ENCODE data around the gene INKA1. TPM values are rescaled to one million over a fixed set of nuclear protein-coding genes. Genes with fewer than 3 reads are reported as not detected.
A peak's percentile ranks its signal among the peaks of the same experiment; 100 is the strongest.
"Not testable (repeated sequence)": the region's sequence is repeated elsewhere in the genome, so short reads cannot be mapped to it uniquely, and the experiment has no call there.

Gene INKA1
- total RNA-seq, 4 donors from 2014 or later: 1.4 to 1.5 TPM; not detected in 2

DNA sequence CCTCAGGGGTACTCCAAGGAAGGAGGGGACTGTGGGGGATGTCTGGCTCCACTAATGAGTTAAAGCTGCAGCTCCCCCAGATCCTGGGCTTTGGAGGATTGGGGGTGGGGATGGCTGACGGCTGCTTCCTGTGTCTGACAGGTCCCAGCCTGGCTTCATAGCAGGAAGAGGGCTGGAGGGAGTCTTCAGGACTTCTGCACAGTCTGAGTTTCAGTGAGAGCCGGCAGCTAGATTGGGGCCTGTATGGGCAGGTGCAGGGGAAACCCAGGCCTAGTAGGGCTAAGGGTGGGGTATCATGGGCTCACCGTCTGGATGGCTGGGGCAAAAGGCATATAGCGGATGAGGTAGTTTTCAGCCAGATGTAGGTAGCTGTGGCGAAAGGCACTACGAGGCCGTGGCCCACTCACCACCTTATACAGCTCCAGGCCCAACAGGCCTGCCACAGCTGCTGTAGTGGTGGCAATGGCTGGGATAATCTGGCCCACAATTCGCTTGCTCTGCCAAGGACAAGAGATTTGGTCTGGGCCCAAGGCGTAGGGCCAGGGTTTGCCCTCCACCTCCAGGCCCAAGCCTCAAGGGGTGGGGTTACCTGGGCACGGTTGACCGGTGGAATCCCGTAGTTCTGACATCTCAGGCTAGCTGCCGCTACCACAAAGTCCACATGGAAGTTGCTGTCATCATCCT, 4.5 kb downstream of the INKA1 start:
- DNase-seq: no peak
- Histone ChIP-seq H3K4me1 (peaks cover 2 to 37% (median 25%) of the 10 kb centered on the region in 4 donors), H3K9me3 (no peaks in the 10 kb centered on the region), H3K27me3 (no peaks in the 10 kb centered on the region), H3K27ac (peak overlapping the region in 1 of 4 donors; percentile 31), H3K36me3 (peaks cover 0 to 6% (median 0%) of the 10 kb centered on the region in 4 donors), H3K4me3 (no peak overlapping the region)
- in situ Hi-C loops (cut with MboI; ENCODE audit: low pct_ligation_motif_present in 1 of 4, low pct_unique_long_range_greater_than_20kb in 1 of 4, low sequenced_read_pairs in 3 of 4): no loop called here
- 82% methylated on average over 10 of the region's 13 CpGs; no CpG with 5 or more reads in 1 of the 2 donors for WGBS, 2 donors (ENCODE audit: low coverage in 1 of 2)
- TF ChIP-seq EP300 (IDR thresholded peaks at IDR 0.05; ENCODE audit: low read depth) (no peak), POLR2AphosphoS5 (IDR thresholded peaks at IDR 0.05) (no peak), POLR2A (IDR thresholded peaks at IDR 0.05) (no peak)
- TF ChIP-seq, protein P1, sequence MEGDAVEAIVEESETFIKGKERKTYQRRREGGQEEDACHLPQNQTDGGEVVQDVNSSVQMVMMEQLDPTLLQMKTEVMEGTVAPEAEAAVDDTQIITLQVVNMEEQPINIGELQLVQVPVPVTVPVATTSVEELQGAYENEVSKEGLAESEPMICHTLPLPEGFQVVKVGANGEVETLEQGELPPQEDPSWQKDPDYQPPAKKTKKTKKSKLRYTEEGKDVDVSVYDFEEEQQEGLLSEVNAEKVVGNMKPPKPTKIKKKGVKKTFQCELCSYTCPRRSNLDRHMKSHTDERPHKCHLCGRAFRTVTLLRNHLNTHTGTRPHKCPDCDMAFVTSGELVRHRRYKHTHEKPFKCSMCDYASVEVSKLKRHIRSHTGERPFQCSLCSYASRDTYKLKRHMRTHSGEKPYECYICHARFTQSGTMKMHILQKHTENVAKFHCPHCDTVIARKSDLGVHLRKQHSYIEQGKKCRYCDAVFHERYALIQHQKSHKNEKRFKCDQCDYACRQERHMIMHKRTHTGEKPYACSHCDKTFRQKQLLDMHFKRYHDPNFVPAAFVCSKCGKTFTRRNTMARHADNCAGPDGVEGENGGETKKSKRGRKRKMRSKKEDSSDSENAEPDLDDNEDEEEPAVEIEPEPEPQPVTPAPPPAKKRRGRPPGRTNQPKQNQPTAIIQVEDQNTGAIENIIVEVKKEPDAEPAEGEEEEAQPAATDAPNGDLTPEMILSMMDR (IDR thresholded peaks at IDR 0.05): no peak
- intact Hi-C loops (cut with DNase I; ENCODE audit: low total_unique reads): no loop called here

GRCh38 chr3:49812916-49813496, 9.9 kb downstream of the INKA1 start:
- Histone ChIP-seq H3K4me3 (peak overlapping the region; percentile 30 to 58 (median 41)), H3K27ac (peak overlapping the region; percentile 74 to 85 (median 84)), H3K9me3 (no peaks in the 10 kb centered on the region), H3K27me3 (no peaks in the 10 kb centered on the region), H3K36me3 (peaks cover 0 to 6% (median 0%) of the 10 kb centered on the region in 4 donors), H3K4me1 (peaks cover 11 to 21% (median 17%) of the 10 kb centered on the region in 4 donors)
- TF ChIP-seq EP300 (IDR thresholded peaks at IDR 0.05; ENCODE audit: low read depth) (no peak), POLR2A (IDR thresholded peaks at IDR 0.05) (no peak), POLR2AphosphoS5 (IDR thresholded peaks at IDR 0.05) (no peak)
- TF ChIP-seq, protein P1 (IDR thresholded peaks at IDR 0.05): no peak
- DNase-seq: no peak
- in situ Hi-C loops (cut with MboI; ENCODE audit: low pct_ligation_motif_present in 1 of 4, low pct_unique_long_range_greater_than_20kb in 1 of 4, low sequenced_read_pairs in 3 of 4): no loop called here
- WGBS, 2 donors (ENCODE audit: low coverage in 1 of 2): 28% methylated on average over 7 of the region's 9 CpGs; no CpG with 5 or more reads in 1 of the 2 donors
- intact Hi-C loops (cut with DNase I; ENCODE audit: low total_unique reads): no loop called here

DNA sequence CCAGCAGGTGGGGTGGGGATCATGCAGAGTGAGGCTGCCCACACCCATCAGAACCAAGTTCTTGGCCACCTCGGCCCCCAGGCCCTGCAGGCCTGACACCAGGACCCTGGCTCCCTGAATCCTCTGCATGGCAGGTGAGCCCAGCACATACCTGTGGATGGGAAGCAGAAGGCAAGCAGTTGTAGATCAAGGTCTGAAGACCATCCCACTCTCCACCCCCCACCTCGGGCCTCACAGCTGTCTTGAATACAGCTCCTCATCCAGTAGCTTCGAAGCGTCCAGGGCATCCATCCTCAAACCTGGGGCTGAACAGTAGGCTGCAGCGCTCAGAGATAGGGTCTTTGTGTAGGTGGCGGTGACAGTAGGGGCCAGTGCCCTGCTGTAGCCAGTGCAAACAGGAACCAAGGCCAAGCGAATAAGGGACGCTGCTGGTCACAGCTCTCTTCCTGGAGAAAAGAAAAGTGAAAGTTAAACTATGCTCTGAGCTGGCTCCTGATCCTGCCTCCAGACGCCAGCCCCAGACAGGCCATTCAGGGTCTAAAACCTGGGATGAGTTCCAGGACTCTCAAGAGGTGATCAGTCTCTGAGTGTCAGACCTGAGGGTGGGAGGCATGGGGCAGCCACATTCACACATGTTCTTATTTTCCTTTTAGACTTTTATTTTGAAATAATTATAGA, 10.6 kb downstream of the INKA1 start, which contains the start of gene UBA7:
Gene UBA7 (minus strand): TSS at position 457 of the 678 bp plus-strand sequence. CDS start 166 bp downstream, at position 291.
- DNase-seq: peak; percentile 63
- TF ChIP-seq EP300 (IDR thresholded peaks at IDR 0.05; ENCODE audit: low read depth) (no peak), POLR2A (IDR thresholded peaks at IDR 0.05) (peak; percentile 35), POLR2AphosphoS5 (IDR thresholded peaks at IDR 0.05) (peak in 2 of 3 donors; percentile 12 to 40)
- intact Hi-C loops (cut with DNase I; ENCODE audit: low total_unique reads) (no loop called here), in situ Hi-C loops (cut with MboI; ENCODE audit: low pct_ligation_motif_present in 1 of 4, low pct_unique_long_range_greater_than_20kb in 1 of 4, low sequenced_read_pairs in 3 of 4) (no loop called here)
- H3K27me3 ChIP-seq: no peaks in the 10 kb centered on the region
- peak within 1 kb of the TSS; percentile 30 to 58 (median 41) for H3K4me3 ChIP-seq
- H3K4me1 ChIP-seq: peaks cover 11 to 21% (median 17%) of the 10 kb centered on the region in 4 donors
- H3K27ac ChIP-seq: peak within 1 kb of the TSS; percentile 74 to 85 (median 84)
- WGBS, 2 donors (ENCODE audit: low coverage in 1 of 2): 4% methylated on average over 9 of the region's 9 CpGs; no CpG with 5 or more reads in 1 of the 2 donors
- peaks cover 0 to 6% (median 0%) of the 10 kb centered on the region in 4 donors for H3K36me3 ChIP-seq
- no peaks in the 10 kb centered on the region for H3K9me3 ChIP-seq

DNA sequence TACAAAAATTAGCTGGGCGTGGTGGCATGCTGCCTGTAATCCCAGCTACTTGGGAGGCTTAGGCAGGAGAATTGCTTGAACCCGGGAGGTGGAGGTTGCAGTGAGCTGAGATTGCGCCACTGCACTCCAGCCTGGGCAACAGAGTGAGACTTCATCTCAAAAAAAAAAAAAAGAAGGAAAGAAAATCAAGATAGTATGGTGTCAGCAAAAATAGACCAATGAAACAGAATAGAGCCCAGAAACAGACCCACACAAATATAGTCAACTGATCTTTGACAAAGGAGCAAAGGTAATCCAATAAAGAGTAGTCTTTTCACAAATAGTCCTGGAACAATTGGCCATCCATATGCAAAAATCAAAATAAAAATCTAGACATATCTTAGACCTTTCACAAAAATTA, 20.1 kb downstream of the INKA1 start:
- H3K4me1 ChIP-seq; in situ Hi-C loops (cut with MboI; ENCODE audit: low pct_ligation_motif_present in 1 of 4, low pct_unique_long_range_greater_than_20kb in 1 of 4, low sequenced_read_pairs in 3 of 4): not testable (repeated sequence)

DNA sequence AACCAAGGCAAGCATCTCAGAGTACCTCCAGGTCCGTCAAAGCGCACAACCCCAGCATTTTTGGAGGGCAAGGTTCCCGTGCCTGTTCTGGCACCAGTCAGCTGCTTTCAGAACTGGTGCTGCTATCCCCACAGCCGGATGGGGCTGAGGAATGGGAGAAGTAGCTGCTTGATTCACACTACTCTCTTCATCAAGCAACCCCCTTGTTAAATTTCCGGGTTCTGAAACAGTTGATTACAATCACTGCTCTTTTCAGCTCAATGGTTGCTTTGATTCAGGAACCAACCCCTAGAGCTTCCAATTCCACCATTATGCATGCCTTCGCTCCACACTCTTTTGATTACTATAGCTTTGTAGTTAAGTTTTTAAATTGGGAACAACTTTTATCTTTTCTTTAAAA, 23.0 kb downstream of the INKA1 start:
- no peaks in the 10 kb centered on the region for H3K4me1 ChIP-seq
- H3K27me3 ChIP-seq: no peaks in the 10 kb centered on the region
- H3K27ac ChIP-seq: no peak overlapping the region
- H3K9me3 ChIP-seq: no peaks in the 10 kb centered on the region
- intact Hi-C loops (cut with DNase I; ENCODE audit: low total_unique reads): no loop called here
- no peaks in the 10 kb centered on the region for H3K36me3 ChIP-seq
- 92 to 97% methylated on average over 3 to 6 of the region's 6 CpGs for WGBS, 2 donors (ENCODE audit: low coverage in 1 of 2)
- TF ChIP-seq, protein P1 (IDR thresholded peaks at IDR 0.05): no peak
- TF ChIP-seq POLR2AphosphoS5 (IDR thresholded peaks at IDR 0.05) (no peak), POLR2A (IDR thresholded peaks at IDR 0.05) (no peak), EP300 (IDR thresholded peaks at IDR 0.05; ENCODE audit: low read depth) (no peak)
- DNase-seq: no peak
- in situ Hi-C loops (cut with MboI; ENCODE audit: low pct_ligation_motif_present in 1 of 4, low pct_unique_long_range_greater_than_20kb in 1 of 4, low sequenced_read_pairs in 3 of 4): no loop called here
- no peak overlapping the region for H3K4me3 ChIP-seq

More for the DNA sequence above, 20.1 kb downstream of the INKA1 start:
- DNase-seq; intact Hi-C loops (cut with DNase I; ENCODE audit: low total_unique reads); H3K4me3 ChIP-seq; H3K27me3 ChIP-seq; H3K27ac ChIP-seq; H3K36me3 ChIP-seq; H3K9me3 ChIP-seq: not testable (repeated sequence)
- 93% methylated on average over 3 of the region's 3 CpGs; no CpG with 5 or more reads in 1 of the 2 donors for WGBS, 2 donors (ENCODE audit: low coverage in 1 of 2)
